Stimulated activated CD4-positive, alpha-beta T cell treated with anti-CD3 and anti-CD28 coated beads, Interleukin-1b, Interleukin-23, amount 100 ng/mL, for 24 hours (primary cell): ENCODE measurements around the gene MYH4.

ENCODE experiments used
- DNase-seq, 4 experiments: peaks; one replicate each; pipeline ENCODE4 v3.0.0-alpha.2; 2020; ENCODE audit warnings: low read depth in 4 of 4, low spot score in 1 of 4

MYH4 gene

DNA sequence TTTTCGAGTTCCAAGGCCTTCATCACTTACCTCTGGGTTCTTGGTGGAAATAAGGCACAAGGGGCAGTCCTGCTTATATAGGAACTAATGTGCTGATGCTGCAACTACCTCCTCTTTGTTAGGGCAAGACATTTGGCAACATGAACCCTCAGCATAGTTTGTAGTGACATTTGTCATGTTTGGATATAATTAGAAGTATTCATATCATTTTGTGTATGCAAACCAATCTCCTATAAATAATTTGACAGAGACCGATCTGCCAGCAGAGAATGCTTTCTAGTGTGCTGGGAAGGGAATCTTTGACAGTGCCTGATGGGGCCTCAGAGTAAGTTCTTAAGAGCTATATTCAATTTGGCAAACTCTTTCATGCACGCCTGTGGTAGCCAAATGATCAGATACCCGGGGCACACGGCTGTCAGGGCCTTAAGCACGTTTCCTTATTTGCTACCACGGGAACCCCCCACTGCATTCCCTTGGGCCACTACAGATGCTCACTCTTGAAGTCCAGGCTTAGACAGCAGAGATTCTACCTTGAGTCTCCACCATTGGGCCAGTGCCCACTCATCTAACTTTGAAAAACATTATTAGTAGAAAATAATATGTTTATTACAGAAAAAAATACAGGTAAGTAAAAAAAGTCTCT, 47.3 kb downstream of the MYH4 start, which contains the start of gene MYH8:
Gene MYH8, minus strand, starts transcription at position 51 of the 643 bp plus-strand sequence. CDS start 1,723 bp downstream, outside the sequence.
- no peak for DNase-seq

DNA sequence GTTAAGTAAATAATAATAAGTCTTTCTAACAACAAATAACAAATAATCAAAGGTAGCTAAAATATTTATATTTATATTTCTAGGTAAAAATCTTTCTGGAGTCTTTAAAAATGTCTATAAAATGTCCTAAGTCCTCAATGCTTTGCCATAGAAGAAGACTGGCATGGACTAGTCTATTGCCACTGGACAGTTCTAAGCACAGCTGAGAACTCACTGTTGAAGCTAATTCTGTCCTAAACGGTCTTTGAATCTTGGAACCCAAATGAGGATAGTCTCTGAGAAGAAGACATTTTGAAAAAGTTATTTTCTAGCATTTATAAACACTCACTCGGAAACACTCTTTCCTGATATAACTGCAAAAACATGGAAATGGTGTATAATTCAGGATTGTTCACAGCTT, 48.1 kb downstream of the MYH4 start:
- DNase-seq, result no peak

DNA sequence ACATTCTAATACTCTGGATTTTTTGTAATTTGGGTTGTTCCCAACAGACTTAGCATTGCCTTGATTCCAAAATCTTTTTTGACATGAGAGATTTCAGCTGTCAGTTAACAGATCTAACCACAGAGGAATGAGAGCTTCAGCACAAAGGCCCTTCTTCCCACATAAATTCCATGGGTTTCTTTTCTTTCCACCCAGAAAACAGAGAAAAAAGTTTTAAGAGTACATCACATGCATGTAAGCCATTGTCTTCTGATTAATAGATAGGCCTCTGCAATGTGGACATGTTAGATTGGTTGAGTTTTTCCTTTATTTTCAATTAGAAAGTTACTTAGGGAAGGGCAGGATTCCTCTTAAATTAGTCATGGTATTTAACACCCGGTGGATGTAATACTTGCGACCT, 48.5 kb downstream of the MYH4 start:
- DNase-seq, result no peak

DNA sequence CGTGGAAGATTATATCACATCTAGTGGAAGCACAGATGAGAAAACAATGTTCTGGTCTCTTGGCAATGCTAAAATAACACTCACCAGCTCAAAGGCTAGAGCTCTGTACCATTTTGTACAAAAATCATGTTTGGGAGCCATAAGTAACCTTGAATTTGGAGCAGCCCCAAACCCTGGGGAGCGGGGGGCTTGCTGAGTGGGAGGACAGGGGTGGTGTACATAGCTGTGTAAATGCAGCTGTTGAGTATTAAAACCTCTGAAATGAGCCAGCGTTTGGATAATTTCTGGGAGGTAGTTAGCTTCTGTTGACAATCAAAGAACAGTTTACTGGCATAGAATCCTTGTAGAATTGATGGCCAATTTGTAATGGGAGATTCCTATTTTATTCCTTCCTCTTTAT, 51.9 kb downstream of the MYH4 start:
- no peak for DNase-seq

DNA sequence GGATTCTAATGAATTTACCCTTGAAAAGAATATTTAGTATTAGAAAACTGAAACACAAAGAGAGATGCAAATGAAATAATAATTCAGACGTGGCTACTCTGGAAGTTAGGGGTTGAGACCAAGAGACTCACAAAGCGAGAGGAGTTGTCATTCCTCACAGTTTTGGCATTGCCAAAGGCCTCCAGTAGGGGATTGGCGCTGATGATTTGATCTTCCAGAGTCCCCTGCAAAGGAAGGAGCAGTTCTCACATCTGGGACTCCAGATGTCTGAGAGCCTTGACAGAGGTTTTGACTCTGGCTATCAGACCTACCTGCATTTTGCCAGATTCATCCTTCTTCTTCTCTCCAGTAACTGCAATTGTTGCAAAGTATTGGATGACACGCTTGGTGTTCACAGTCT, 54.2 kb downstream of the MYH4 start:
- no peak for DNase-seq

DNA sequence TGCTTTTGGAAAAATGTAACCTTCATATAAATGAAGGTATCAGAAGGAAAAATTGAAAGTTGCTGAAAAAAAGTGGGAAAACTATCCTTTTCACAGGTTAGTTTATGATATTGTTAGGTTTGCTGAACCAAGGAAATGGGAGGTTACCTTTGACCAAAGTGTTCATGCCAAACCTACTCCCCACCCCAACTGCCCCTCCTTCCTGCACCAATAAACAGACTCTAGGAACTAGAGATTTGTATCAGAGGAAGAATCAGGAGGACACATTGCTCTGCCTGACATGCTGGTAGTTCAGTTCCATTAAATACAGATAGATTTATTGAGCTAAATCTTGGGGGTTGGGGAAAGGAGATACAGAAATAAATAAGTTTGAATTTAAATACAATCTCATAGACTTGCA, 65.8 kb downstream of the MYH4 start:
- DNase-seq, result no peak

DNA sequence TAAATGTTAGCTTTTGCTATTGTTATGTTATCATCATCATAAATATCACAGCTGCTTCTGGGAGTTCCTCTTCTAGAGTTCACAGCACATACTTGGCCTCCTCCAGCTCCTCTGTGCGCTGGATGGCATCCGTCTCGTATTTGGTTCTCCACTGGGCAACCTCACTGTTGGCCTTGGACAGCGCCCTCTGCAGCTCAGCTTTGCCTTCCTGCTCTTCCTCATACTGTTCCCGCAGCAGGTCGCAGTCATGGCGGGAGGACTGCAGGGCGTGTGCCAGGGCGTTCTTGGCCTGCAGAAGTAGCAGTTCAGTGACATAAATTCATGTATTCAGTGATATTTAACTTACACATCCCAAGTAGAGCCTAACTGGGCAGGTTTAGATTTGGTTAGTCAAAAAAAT, 71.0 kb downstream of the MYH4 start:
- DNase-seq, result no peak

DNA sequence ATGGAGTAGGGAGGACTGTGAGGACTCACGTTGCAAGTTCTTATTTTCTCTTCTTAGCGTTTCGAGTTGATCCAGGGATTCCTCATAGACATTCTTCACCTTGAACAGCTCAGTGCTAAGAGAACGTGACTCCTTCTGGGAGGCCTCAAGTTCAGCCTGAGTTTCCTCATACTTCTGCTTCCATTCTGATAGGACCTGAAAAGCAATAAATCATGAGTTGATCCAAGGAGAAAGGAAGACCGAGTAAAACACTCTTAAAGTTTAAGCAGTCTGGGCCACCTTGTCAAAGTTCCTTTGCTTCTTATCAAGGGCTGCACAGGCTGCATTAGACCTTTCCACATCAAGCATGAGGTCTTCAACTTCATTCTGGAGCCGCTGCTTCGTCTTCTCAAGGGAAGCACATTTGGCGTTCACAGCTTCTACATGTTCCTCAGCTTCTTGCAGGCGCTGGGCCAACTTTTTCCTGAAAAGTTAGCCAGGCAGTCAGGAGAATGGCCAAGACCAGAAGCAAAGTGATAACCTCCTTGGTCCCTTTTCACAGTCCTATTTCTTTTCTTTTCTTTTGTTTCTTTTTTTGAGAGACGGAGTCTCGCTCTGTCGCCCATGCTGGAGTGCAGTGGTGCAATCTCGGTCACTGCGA, 72.7 kb downstream of the MYH4 start:
- DNase-seq, result no peak

DNA sequence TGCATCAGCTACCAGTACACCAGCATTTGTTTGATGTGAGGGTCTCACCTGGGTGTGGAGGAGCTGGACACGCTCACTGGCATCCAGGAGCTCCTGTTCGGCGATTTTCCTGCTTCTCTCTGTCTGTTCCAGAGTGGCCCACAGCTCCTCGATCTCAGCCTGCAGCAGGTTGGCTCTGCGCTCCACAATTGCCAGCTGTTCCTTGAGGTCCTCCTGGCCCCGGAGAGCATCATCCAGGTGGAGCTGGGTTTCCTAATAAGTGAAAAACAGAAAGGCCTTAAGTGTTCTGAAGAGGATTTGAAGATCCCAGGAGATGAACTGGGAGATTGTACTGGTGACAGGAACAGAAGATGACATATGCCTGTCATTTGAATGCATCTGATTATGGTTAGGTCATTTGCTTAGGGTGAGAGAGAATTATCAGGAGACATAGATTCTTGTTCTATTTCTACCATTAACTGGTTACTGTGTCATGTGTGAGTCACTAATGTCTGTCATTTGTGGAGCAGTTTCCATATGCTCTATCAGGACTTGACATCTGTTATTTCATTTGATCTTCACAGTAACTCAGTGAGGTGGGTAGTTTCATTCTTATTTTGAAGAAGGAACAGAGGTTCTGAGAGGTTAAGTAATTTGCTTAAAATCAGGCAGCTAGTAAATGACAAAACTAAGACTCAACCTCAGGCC, 75.0 kb downstream of the MYH4 start:
- no peak for DNase-seq
